ENCODE results near the gene ALOX15. TPM values are rescaled to one million over a fixed set of nuclear protein-coding genes. Genes with fewer than 3 reads are reported as not detected.
"Not testable (repeated sequence)": the region's sequence is repeated elsewhere in the genome, so short reads cannot be mapped to it uniquely, and the experiment has no call there.

The ALOX15 gene
- total RNA-seq, 3 donors from 2014 or later = 0.10 to 1.7 (median 0.23) TPM

DNA sequence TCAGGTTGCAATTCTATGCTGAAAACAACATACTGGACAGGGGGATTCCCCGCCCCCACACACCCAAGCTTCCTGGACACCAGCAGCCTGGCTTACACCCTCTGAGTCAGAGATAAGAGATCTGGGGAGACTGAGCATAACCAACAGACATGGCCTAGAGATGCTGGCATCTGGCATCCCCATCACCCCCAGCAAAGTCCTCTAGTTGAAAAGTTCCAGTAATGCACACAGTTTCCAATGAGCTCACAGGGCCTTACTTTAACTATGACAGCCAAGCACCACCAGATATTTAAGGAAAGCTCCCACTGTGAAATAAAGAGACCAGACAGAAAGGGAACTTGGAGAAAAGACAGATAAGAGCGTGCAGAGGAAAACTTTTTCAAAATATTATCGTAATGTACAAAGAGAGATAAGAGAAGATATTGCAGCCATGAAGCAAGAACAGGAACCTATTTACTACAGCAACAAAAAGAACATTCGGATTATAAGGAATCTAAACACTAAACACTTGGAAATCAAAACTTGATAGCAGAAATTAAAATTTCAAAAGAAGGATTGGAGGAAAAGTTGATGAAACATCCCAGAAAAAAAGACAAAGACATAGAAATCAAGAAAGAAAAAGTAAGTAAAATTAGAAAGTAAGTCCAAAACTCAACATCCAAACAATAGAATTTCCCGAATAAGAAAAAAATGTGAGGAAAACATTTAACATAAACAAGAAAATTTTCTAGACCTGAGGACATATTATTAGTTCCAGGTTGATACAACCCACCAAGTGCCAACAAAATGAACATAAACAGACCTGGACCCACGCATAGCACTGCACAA lies 17.2 kb upstream of the ALOX15 start:
- Histone ChIP-seq H3K4me3 (no peak overlapping the region), H3K9me3 (no peaks in the 10 kb centered on the region), H3K36me3 (ENCODE audit: low read depth) (no peaks in the 10 kb centered on the region), H3K4me1 (ENCODE audit: low read depth) (no peaks in the 10 kb centered on the region)
- DNase-seq (no peak), ATAC-seq (peak; percentile 34)
- TF ChIP-seq CTCF (IDR thresholded peaks at IDR 0.05) = no peak
- intact Hi-C loops (cut with DNase I, micrococcal nuclease) = no loop called here

DNA sequence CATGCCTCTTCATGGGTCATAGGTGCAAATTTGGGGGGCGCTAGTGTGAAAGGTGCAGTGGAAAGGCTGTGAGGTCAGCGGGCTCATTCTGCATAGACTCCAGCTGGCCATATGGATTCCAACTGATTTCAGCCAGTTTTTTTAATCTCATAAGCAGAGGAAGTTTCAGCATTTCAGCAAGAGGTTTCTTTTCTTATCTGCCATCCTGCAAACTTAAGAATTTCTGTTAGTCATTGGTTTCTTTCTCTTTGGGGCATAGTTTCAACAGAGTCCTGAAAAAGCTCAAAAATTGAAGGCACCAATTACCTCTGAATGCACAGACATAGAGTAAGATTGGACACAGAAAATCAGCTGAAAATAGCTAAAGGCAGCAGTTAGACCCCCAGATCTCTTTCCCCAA lies 16.2 kb upstream of the ALOX15 start:
- no peak overlapping the region for H3K4me3 ChIP-seq
- no peak for DNase-seq
- no peaks in the 10 kb centered on the region for H3K4me1 ChIP-seq (ENCODE audit: low read depth)
- intact Hi-C loops (cut with DNase I, micrococcal nuclease) = no loop called here
- ATAC-seq = no peak
- H3K9me3 ChIP-seq = no peaks in the 10 kb centered on the region
- H3K36me3 ChIP-seq (ENCODE audit: low read depth) = no peaks in the 10 kb centered on the region
- TF ChIP-seq CTCF (IDR thresholded peaks at IDR 0.05) = no peak

- H3K4me3 ChIP-seq; H3K9me3 ChIP-seq; intact Hi-C loops (cut with DNase I, micrococcal nuclease); DNase-seq; H3K36me3 ChIP-seq (ENCODE audit: low read depth); H3K4me1 ChIP-seq (ENCODE audit: low read depth); ATAC-seq: not testable (repeated sequence)
These were observed 14.5 kb upstream of the ALOX15 start for GRCh38 chr17:4655933-4656332.

- ATAC-seq = no peak
- TF ChIP-seq CTCF (IDR thresholded peaks at IDR 0.05) = no peak
- intact Hi-C loops (cut with DNase I, micrococcal nuclease) = no loop called here
- peaks cover 10% of the 10 kb centered on the region for H3K4me1 ChIP-seq (ENCODE audit: low read depth)
- no peak for DNase-seq
- no peaks in the 10 kb centered on the region for H3K9me3 ChIP-seq
- H3K4me3 ChIP-seq = no peak overlapping the region
- no peaks in the 10 kb centered on the region for H3K36me3 ChIP-seq (ENCODE audit: low read depth)
These were observed 11.5 kb upstream of the ALOX15 start for GRCh38 chr17:4652997-4653396.

GRCh38 chr17:4648741-4649140 lies 7.3 kb upstream of the ALOX15 start:
- Histone ChIP-seq H3K9me3 (no peaks in the 10 kb centered on the region), H3K4me1 (ENCODE audit: low read depth) (peaks cover 10% of the 10 kb centered on the region), H3K36me3 (ENCODE audit: low read depth) (no peaks in the 10 kb centered on the region), H3K4me3 (no peak overlapping the region)
- peak; percentile 94 for ATAC-seq
- peak in 1 of 3 donors; percentile 82 for DNase-seq
- intact Hi-C loops (cut with DNase I, micrococcal nuclease) = no loop called here
- no peak for TF ChIP-seq CTCF (IDR thresholded peaks at IDR 0.05)

- Histone ChIP-seq H3K36me3 (ENCODE audit: low read depth) (no peaks in the 10 kb centered on the region), H3K9me3 (no peaks in the 10 kb centered on the region), H3K4me3 (no peak overlapping the region), H3K4me1 (ENCODE audit: low read depth) (peaks cover 15% of the 10 kb centered on the region)
- no peak for ATAC-seq
- TF ChIP-seq CTCF (IDR thresholded peaks at IDR 0.05) = no peak
- intact Hi-C loops (cut with DNase I, micrococcal nuclease) = no loop called here
- no peak for DNase-seq
These were observed 4.2 kb upstream of the ALOX15 start for GRCh38 chr17:4645642-4646041.

Data from mucosa of descending colon (tissue), 3 donors.